ENCODE measurements around the gene CERCAM.
"Not testable (repeated sequence)": the region's sequence is repeated elsewhere in the genome, so short reads cannot be mapped to it uniquely, and the experiment has no call there.

Gene CERCAM

GRCh38 chr9:128419061-128419925 is 1.4 kb upstream of the CERCAM start:
- TF ChIP-seq, protein P1, sequence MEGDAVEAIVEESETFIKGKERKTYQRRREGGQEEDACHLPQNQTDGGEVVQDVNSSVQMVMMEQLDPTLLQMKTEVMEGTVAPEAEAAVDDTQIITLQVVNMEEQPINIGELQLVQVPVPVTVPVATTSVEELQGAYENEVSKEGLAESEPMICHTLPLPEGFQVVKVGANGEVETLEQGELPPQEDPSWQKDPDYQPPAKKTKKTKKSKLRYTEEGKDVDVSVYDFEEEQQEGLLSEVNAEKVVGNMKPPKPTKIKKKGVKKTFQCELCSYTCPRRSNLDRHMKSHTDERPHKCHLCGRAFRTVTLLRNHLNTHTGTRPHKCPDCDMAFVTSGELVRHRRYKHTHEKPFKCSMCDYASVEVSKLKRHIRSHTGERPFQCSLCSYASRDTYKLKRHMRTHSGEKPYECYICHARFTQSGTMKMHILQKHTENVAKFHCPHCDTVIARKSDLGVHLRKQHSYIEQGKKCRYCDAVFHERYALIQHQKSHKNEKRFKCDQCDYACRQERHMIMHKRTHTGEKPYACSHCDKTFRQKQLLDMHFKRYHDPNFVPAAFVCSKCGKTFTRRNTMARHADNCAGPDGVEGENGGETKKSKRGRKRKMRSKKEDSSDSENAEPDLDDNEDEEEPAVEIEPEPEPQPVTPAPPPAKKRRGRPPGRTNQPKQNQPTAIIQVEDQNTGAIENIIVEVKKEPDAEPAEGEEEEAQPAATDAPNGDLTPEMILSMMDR (IDR thresholded peaks at IDR 0.05; ENCODE audit: control insufficient read depth, extremely low read depth, insufficient read depth) = no peak
- DNase-seq (ENCODE audit: low read depth) = no peak
- H3K4me3 ChIP-seq (ENCODE audit: low read depth, low read length) = no peak overlapping the region

GRCh38 chr9:128420060-128420650 is 502 bp upstream of the CERCAM start:
- H3K4me3 ChIP-seq (ENCODE audit: low read depth, low read length) = peak overlapping the region; percentile 56
- DNase-seq (ENCODE audit: low read depth) = no peak
- TF ChIP-seq, protein P1 (IDR thresholded peaks at IDR 0.05; ENCODE audit: control insufficient read depth, extremely low read depth, insufficient read depth) = peak; percentile 84

DNA sequence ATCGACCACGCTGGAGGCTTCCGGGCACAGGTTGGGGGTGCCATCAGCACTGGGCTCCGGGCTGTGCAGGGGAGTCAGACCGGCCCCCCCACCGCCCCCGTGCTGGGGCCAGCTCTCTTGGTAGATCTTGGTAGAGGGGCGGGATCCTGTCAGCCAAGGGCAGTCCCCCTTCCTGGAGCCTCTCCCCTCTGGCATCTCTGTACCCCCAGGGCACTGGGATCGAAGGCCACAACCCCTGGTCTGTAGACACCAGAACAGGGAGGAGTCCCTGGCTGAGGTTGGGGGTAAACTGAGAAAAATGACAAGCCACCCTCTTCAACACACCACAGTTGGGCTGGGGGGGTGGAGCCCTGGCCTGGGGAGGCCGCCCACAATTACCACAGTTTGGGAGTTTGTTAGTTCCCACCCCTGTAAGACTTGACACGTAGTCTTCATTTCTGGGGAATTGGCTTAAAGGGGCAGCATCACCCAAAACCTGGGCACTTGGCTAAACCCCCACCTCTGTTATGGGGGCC is 882 bp downstream of the CERCAM start:
- no peak overlapping the region for H3K4me3 ChIP-seq (ENCODE audit: low read depth, low read length)
- no peak for DNase-seq (ENCODE audit: low read depth)
- TF ChIP-seq, protein P1 (IDR thresholded peaks at IDR 0.05; ENCODE audit: control insufficient read depth, extremely low read depth, insufficient read depth) = no peak

DNA sequence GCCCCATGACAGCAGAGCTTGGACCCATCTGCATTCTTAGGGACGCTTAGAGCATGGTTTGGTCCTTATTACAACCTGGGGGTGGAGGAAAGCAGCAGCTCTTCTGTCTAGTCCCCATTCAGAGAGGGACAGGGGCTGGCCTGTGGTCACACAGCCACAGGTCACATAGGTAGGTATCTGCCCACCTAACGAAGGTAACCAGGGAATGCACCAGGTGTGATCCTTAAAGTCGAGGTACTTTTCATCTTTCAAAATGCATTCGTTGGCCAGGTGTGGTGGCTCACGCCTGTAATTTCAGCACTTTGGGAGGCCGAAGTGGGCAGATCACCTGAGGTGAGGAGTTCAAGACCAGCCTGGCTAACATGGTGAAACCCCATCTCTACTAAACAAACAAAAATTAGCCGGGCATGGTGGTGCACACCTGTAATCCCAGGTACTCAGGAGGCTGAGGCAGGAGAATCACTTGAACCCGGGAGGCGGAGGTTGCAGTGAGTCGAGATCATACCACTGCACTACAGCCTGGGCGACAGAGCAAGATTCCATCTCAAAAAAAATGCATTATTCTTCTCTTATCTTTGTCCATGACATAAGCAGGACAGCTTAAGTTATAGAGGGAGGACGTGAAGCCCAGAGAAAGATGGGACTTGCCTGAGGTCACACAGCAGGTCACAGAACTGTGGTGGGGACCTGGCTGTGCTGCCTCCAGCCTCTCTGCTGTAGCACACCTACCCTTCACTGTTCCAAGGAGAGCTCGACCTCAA is 1.5 kb downstream of the CERCAM start:
- not testable (repeated sequence) for DNase-seq (ENCODE audit: low read depth); H3K4me3 ChIP-seq (ENCODE audit: low read depth, low read length)

GRCh38 chr9:128422783-128423150 is 2.1 kb downstream of the CERCAM start:
- H3K4me3 ChIP-seq (ENCODE audit: low read depth, low read length) = no peak overlapping the region
- no peak for DNase-seq (ENCODE audit: low read depth)
- TF ChIP-seq, protein P1 (IDR thresholded peaks at IDR 0.05; ENCODE audit: control insufficient read depth, extremely low read depth, insufficient read depth) = no peak

DNA sequence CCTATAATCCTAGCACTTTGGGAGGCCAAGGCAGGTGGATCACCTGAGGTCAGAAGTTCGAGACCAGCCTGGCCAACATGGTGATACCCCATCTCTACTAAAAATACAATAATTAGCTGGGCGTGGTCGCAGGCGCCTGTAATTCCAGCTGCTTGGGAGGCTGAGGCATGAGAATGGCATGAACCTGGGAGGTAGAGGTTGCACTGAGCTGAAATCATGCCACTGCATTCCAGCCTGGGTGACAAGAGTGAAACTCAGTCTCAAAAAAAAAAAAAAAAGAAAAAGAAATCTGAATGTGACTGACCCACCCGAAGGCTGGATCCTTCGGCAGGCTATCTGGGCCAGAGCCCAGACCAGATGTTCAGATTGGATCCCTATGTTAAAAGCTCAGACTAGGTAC is 2.7 kb downstream of the CERCAM start:
- H3K4me3 ChIP-seq (ENCODE audit: low read depth, low read length); DNase-seq (ENCODE audit: low read depth): not testable (repeated sequence)

- H3K4me3 ChIP-seq (ENCODE audit: low read depth, low read length) = no peak overlapping the region
- DNase-seq (ENCODE audit: low read depth) = no peak
- TF ChIP-seq, protein P1 (IDR thresholded peaks at IDR 0.05; ENCODE audit: control insufficient read depth, extremely low read depth, insufficient read depth) = no peak
These were observed 3.7 kb downstream of the CERCAM start for GRCh38 chr9:128424268-128424780.

Measured in LNCaP clone FGC (cell line).